HT1080 (cell line): ENCODE results near the gene COL21A1. TPM values are rescaled to one million over a fixed set of nuclear protein-coding genes. Genes with fewer than 3 reads are reported as not detected.
"Not testable (repeated sequence)": the region's sequence is repeated elsewhere in the genome, so short reads cannot be mapped to it uniquely, and the experiment has no call there.

ENCODE experiments used
- DNase-seq: peaks from one replicate; pipeline ENCODE4 v3.0.0-alpha.2; 2015; ENCODE audit warnings: low read depth
- small RNA-seq: library from RNA; depleted of rRNA; stranded (forward); fragments of <200 nt; gene quantifications from one replicate; pipeline ENCODE3, GENCODE V24; 2014
- total RNA-seq: library from RNA; depleted of rRNA; stranded (reverse); fragments of >200 nt; shearing (Covaris generic); gene quantifications from 2 replicates; pipeline ENCODE4 v1.2.3, GENCODE V29; 2014

The COL21A1 gene
- total RNA-seq, 1 experiment from 2014 or later = 0.08 TPM

- DNase-seq = no peak
These were observed 227.4 kb downstream of the COL21A1 start for GRCh38 chr6:56019973-56020372.

GRCh38 chr6:56017198-56017597, 230.2 kb downstream of the COL21A1 start:
- no peak for DNase-seq

- not testable (repeated sequence) for DNase-seq
These were observed 233.3 kb downstream of the COL21A1 start for GRCh38 chr6:56014039-56014438.

GRCh38 chr6:56009636-56010035, 237.7 kb downstream of the COL21A1 start:
- DNase-seq = no peak

Small RNAs within 50 kb of the gene (small RNA-seq; reads per million reads assigned to genes)
- gene DHFRP6 = not detected
